Stimulated activated CD8-positive, alpha-beta memory T cell treated with anti-CD3 and anti-CD28 coated beads, Interleukin-2, amount 100 ng/mL, for 48 hours (primary cell): ENCODE data around the gene SIX2.

Experiments used
- DNase-seq, 2 donors: peaks; one replicate each; pipeline ENCODE4 v3.0.0-alpha.2; 2020; ENCODE audit warnings: low read depth in 2 of 2

Gene SIX2

DNA sequence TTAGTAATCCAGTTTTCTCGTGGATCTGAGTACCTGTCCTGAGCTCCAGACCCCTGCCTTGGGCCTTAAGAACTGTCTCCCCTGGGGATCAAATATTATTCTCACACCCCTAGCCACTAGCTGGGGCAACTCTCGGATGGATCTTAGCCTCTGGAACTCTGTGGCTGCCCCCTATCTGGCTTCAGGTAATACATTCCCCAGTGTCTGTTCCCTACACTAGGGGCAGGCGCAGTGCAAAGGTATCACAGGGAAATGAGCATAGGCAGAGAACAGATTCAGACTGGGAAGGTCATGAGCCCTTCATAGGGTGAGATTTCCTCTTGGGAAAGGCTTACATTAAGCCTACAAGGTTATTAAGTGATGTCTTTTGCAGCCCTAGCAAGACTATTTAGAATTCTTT is 11.2 kb upstream of the SIX2 start:
- DNase-seq, result no peak

DNA sequence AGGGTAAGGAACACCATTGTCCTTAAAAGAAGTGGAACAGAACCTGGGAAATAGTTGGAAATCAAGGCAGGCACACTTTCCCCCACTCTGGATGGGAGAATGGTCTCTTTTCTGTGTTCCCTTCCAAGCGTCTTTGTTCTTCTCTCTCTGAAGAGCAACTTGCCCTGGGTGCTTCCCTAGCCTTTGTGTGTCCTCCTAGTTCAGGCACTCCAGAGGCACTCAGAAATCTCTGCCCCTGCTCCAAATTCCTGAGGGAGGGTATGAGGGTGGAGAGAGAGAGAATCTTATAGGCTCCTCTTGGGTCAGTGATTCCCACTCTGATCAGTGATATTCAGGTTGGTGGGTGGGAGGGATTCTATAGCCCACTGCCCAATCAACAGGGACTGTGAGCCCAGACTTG is 8.8 kb upstream of the SIX2 start:
- no peak for DNase-seq

- DNase-seq, result no peak
These were observed 5.6 kb upstream of the SIX2 start for GRCh38 chr2:45014831-45015230.

DNA sequence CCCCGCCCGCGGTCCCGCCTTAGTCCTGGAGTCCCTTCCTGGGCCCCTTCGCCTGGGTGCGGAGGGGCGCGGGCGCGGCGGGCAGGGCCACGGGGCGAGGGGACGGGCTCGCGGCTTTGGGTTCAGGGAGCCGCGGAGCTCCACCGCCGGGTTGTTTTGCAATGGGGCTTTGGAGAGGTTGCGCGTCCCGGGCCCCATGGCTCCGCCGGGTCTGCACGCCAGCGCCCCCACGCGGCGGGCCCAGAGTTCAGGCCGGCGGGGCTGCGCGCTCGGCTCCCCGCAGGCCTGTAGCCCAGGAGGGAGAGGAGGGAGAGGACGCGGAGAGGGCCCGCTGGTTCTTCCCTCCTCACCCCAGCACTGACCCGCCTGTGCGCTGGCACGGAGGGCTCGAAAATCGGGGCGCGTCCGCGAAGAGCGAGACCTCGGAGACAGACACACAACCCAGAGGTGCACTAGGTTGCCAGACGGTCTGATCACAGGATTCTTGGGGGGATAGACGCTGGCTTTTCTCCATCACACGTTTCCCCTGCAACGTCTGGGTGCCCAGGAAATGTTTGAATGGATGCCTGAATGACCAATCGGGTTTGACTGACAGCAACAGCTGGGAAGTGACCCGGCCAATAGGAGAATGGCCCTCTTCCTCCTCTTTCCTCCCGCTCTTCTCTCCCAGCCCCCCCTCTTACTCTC is 4.9 kb upstream of the SIX2 start:
- no peak for DNase-seq

DNA sequence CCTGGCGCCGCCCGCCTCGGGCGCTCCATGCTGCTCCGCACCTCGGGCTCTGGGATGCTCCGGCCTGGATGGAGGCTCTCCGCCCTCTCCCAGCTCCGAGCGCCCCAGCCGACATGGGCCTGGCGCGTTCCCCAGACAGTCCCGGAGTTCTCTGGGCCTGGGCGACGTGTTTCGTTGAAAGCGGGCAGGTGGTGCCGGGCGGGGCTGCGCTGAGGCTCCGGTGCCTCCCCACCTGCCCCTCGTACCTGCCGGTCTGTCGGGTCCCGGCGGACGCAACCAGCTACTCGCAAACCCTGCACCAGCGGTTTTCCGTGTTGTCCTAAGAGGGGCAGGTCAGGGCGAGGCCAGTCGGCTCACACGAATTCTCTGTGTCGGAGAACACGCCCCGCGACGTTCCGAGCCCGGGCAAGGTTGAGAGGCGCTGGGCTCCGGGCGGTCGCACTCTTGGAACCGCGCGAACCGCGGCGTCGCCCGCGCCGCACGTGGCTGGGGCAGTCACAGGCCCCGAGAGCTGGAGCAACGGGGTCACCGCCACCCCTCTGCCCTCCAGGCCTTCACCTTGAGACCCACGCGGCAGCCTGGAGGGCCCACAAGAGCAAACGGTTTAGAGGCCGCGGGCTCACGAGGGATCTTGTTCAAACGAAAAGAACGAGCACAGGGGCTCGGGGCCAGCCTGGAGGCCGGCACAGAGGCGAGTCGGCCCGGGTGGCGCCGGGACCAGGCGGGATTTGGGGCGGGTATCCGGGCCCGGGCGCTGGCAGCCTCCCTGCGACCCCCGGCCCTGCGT is 4.2 kb upstream of the SIX2 start:
- no peak for DNase-seq

DNA sequence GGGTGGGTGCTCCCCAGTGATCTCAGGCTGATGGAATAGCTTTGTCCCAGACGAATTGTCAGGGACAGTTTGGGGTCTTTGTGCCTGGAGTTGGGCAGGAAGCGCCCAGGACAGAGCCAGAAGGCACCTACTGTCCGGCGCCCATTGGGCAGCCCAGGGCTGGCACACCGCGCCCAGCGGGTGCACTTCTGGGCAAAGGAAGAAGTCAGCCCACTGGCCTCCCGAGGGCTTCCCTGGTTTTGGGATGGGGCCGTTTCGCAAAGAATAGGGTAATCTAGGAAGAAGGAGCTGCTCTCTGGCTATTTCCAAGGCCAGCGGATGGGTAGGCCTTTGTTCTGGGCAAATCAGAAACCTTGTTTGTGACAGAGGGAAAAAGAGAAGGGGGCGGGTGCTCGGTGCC is 3.5 kb upstream of the SIX2 start:
- DNase-seq, result no peak

DNA sequence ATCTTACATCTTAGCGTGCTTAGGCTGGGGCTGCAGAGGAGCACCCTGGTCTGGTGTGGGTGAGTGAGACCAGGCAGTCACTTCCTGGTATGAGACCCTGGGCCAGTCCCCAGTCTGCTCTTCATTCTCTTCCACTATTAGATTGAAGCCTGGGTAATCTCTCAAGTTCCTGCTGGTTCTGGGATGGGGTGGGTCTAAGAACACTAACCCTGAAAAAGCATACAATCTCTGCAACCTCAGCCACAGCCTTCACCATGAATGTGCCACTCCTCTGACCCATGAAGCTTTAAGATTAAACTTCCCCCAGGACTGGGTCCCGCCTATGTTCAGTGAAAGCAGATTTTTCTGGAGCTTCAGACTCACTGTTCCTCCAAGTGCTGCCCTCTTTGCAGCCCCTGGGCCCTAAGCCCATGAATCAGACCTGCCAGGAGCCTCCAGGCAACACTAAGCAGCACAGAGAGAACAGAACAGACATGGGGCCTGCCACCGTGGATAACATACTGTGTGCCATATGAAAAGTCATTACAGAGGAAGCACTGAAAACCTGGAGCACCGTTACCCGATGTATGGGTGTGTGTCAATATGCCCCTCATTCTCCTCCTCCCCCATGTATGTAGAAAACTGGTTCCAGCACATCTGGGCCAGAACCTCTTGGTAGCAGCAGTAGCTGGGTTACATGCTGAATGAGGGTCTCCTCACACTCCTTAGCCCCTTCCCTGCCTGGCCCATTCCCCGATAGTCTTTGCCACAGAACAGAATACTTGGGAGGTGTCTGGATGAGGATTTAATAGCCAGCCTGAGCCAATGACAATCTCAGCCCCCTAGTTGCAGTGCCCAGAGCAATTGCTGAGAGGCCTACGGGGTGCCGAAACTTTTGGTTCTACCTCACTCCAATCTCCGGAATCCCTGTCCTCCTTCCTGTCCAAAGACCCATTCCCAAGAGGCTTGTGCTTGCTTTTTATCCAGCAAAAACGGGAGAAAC is 2.7 kb upstream of the SIX2 start:
- no peak for DNase-seq

GRCh38 chr2:45011121-45011520 is 1.9 kb upstream of the SIX2 start:
- no peak for DNase-seq

DNA sequence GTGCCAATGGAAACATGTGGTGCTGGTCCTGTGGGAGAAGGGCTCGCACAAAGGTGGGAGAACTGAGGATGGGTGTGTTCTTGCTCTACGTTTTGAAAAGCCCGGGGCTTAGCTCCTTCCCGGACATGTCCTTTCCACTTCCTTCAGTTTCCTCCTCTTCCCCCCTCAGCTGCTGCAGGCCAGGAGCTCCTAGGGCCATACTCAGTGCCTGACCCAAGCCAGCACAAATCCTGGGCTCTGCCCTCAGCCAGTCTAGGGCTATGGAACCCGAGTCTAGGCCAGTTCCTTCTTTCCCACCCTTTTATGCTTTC is 1.4 kb upstream of the SIX2 start:
- DNase-seq, result no peak

DNA sequence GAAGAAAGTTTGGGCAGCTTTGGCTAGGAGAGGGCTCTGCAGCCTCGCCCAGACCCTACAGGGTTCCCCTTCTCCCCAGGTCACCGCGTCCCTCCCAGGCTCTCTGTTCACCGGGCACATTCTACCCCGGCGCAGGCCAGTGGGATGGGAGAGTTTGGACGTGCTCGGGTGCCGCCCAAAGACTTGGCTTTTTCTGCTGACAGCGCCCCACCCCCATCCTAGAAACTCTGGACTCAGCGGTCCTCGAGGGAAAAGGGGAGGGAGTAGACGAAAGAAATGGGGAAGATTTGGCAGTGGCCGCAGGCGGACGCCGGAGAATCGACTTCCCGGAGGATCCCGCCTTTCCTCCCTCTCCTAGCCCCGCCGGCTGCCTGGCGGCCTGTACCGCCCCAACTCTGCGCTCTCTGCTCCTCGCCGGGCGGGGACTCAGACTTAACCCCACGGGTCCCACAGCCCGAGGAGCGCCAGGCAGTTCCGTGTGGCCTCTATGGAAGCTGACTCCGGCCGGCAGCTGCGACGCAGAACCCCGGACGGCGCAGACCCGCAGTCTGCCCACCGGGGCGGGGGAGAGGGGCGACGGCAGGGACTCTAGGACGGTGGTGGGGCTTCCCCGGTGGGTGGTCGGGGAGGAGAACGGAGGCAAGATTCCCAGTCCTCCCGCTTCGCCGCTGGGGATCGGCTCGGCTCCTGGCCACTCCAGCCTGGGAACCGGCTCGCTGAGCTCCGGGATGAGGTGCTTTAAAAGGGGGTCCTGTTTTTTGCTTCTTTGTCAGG is 863 bp upstream of the SIX2 start:
- DNase-seq, result no peak

DNA sequence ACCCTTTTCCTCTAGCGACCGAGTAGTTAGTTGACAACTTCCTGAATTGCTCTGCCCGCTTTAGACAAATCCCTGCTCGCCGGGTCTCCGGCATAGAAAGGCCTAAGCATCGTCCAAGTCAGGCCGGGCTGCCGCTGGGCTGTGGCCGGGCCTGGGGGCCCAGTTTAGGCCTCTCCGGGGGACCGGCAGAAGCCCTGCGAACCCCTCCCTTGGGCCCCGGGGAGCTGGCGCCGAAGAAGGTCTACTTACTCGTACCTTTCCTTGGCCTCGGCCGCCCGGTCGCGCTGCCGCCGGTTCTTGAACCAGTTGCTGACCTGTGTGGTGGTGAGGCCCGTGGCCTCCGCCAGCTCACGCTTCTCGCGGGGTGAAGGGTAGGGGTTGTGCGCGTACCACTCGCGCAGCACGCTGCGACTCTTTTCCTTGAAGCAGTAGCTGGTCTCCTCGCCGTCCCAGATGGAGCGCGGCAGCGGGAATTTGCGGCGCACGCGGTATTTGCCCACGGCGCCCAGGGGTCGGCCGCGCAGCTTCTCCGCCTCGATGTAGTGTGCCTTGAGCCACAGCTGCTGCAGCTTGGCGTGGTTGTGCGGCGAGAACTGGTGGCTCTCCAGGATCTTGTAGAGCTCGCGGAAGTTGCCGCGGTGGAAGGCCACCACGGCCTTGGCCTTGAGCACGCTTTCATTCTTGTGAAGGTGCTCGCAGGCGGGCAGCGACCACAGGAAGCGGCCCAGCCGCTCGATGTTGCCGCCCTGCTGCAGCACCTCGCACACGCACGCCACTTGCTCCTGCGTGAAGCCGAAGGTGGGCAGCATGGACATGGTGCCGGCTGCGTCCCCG is 739 bp downstream of the SIX2 start:
- no peak for DNase-seq

GRCh38 chr2:45007961-45008295 is 1.3 kb downstream of the SIX2 start:
- DNase-seq, result no peak

DNA sequence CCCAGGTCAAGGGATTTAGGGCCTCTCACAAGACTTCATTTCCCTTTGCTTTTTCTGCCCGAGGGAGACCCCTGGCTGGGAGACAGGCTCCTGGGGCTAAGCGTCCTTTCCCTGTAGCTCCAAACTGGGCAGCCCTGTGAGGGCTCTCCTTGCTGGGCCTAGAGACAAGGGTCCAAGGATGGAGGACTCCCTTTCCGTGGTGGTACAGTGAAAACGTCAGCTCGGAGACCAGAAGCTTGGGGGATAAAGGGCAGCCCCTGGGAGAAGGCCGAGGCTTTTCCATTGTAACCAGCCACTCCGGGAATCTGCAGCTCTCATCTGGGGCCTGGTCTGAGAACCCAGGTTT is 2.3 kb downstream of the SIX2 start:
- DNase-seq, result no peak

GRCh38 chr2:45006041-45006941 is 3.0 kb downstream of the SIX2 start:
- no peak for DNase-seq

GRCh38 chr2:45005261-45006002 is 3.8 kb downstream of the SIX2 start:
- no peak for DNase-seq

DNA sequence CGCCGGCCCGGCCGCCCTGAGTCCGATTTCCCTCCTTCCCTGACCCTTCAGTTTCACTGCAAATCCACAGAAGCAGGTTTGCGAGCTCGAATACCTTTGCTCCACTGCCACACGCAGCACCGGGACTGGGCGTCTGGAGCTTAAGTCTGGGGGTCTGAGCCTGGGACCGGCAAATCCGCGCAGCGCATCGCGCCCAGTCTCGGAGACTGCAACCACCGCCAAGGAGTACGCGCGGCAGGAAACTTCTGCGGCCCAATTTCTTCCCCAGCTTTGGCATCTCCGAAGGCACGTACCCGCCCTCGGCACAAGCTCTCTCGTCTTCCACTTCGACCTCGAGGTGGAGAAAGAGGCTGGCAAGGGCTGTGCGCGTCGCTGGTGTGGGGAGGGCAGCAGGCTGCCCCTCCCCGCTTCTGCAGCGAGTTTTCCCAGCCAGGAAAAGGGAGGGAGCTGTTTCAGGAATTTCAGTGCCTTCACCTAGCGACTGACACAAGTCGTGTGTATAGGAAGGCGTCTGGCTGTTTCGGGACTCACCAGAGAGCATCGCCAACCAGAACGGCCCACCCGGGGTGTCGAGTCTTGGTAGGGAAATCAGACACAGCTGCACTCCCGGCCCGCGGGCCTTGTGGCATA is 4.6 kb downstream of the SIX2 start:
- DNase-seq, result no peak

DNA sequence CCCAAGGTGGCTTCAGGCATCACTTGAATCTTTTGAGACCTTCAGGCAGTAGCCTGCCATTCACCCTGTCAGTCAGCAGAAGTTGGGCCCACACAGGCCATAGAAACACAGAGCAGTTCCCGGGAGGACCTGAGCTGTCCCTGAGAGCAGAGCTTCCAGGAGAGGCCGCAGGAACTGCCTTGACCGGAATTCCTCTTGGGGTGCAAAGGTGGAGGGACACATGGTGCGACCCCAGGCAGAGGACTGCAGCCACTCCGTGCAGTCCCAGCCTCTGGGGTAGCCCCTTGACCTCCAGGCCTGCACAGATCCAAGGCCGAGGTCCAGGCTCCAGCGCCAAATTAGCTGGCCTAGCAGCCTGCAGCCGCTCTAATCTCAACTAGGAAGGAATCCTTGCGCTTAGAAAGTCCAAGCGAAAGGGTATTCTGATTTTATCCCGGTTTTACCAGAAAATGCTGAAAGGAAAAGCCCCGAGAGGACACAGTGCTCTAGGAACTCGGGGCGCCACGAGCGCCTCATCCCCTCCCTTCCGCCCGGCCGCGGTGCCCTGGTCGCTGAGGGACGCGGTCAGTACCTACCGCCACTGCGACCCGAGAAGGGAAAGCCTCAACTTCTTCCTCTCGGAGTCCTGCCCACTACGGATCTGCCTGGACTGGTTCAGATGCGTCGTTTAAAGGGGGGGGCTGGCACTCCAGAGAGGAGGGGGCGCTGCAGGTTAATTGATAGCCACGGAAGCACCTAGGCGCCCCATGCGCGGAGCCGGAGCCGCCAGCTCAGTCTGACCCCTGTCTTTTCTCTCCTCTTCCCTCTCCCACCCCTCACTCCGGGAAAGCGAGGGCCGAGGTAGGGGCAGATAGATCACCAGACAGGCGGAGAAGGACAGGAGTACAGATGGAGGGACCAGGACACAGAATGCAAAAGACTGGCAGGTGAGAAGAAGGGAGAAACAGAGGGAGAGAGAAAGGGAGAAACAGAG is 5.4 kb downstream of the SIX2 start:
- DNase-seq, result no peak

DNA sequence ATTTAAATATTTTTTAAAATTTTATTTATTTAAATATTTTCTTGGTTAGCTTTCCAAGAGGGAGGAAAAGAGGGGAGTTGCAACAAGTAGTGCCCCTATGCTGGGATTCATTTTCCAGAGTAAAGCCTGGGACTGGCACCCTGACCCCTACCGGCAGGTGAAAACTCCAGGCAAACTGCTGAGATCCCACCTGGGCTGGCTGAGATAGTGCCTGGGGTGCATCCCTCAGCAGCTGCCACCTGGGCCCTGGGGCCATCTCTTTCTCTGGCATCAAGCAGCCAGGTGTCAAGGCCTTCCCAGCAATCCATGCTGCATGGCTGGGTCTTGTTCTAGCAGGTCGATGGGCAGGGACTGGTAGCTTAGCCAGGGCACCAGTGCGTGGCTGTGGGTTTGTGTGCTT is 6.6 kb downstream of the SIX2 start:
- no peak for DNase-seq
